Chondrocyte (in vitro differentiated cells): ENCODE results near the gene PDZD2. TPM values are rescaled to one million over a fixed set of nuclear protein-coding genes. Genes with fewer than 3 reads are reported as not detected.

Experiments used
- DNase-seq: peaks from one replicate; pipeline ENCODE4 v3.0.0; 2021; ENCODE audit warnings: mixed read lengths, low spot score
- H3K27ac Mint-ChIP-seq: one replicate; pipeline ENCODE4 v1.8.0; 2021; ENCODE audit warnings: mild to moderate bottlenecking, moderate library complexity, mixed read lengths; ENCODE audit not compliant: unreplicated experiment
- H3K27me3 Mint-ChIP-seq: 2 replicates; pipeline ENCODE4 v1.8.0; 2021; ENCODE audit warnings: low read depth, mixed read lengths
- H3K36me3 Mint-ChIP-seq: 2 replicates; pipeline ENCODE4 v1.8.0; 2021; ENCODE audit warnings: low read depth, mixed read lengths
- H3K4me1 Mint-ChIP-seq: 2 replicates; pipeline ENCODE4 v1.8.0; 2021; ENCODE audit warnings: low read depth, mild to moderate bottlenecking, mixed read lengths
- H3K4me3 Mint-ChIP-seq: one replicate; pipeline ENCODE4 v1.8.0; 2021; ENCODE audit warnings: mild to moderate bottlenecking, moderate library complexity, mixed read lengths; ENCODE audit not compliant: unreplicated experiment
- H3K9me3 Mint-ChIP-seq: 2 replicates; pipeline ENCODE4 v1.8.0; 2021; ENCODE audit warnings: low read depth, mixed read lengths
- total RNA-seq: library from RNA; stranded (reverse); gene quantifications from 3 replicates; pipeline ENCODE4 v1.2.1, GENCODE V29; 2021
- TF ChIP-seq, protein P1 (sequence below): fragments of 200-600 bp; sonication (generic); IDR thresholded peaks from 2 replicates; pipeline ENCODE4 v1.5.0; 2021; ENCODE audit warnings: antibody characterized with exemption, mild to moderate bottlenecking, moderate library complexity

The PDZD2 gene
- total RNA-seq, 1 donor from 2014 or later, result 30.9 TPM

DNA sequence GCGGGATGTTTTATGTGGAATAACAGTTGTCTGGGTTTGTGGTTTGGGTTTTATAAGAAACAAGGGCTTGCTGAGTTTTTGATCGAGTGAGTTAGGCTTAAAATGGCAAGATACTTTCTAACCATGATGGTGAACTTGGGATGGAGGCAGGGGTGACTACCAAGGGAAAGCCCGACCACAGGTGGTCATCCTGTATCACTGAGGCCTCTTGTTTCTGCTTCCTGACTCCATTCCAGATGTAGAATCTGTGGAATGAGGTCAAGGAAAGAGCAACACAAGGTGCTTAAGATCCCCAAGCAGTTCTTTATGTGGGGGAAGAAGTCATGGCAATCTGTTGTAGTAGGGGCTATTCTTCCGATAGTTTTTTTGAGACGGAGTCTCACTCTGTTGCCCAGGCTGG lies 412.9 kb downstream of the PDZD2 start:
- Mint-ChIP-seq H3K36me3 (peaks cover 13% of the 10 kb centered on the region), H3K27ac (no peak overlapping the region), H3K9me3 (peaks cover 2% of the 10 kb centered on the region), H3K4me1 (peaks cover 18% of the 10 kb centered on the region), H3K4me3 (no peak overlapping the region), H3K27me3 (no peaks in the 10 kb centered on the region)
- no peak for DNase-seq
- TF ChIP-seq, protein P1, sequence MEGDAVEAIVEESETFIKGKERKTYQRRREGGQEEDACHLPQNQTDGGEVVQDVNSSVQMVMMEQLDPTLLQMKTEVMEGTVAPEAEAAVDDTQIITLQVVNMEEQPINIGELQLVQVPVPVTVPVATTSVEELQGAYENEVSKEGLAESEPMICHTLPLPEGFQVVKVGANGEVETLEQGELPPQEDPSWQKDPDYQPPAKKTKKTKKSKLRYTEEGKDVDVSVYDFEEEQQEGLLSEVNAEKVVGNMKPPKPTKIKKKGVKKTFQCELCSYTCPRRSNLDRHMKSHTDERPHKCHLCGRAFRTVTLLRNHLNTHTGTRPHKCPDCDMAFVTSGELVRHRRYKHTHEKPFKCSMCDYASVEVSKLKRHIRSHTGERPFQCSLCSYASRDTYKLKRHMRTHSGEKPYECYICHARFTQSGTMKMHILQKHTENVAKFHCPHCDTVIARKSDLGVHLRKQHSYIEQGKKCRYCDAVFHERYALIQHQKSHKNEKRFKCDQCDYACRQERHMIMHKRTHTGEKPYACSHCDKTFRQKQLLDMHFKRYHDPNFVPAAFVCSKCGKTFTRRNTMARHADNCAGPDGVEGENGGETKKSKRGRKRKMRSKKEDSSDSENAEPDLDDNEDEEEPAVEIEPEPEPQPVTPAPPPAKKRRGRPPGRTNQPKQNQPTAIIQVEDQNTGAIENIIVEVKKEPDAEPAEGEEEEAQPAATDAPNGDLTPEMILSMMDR, result no peak

DNA sequence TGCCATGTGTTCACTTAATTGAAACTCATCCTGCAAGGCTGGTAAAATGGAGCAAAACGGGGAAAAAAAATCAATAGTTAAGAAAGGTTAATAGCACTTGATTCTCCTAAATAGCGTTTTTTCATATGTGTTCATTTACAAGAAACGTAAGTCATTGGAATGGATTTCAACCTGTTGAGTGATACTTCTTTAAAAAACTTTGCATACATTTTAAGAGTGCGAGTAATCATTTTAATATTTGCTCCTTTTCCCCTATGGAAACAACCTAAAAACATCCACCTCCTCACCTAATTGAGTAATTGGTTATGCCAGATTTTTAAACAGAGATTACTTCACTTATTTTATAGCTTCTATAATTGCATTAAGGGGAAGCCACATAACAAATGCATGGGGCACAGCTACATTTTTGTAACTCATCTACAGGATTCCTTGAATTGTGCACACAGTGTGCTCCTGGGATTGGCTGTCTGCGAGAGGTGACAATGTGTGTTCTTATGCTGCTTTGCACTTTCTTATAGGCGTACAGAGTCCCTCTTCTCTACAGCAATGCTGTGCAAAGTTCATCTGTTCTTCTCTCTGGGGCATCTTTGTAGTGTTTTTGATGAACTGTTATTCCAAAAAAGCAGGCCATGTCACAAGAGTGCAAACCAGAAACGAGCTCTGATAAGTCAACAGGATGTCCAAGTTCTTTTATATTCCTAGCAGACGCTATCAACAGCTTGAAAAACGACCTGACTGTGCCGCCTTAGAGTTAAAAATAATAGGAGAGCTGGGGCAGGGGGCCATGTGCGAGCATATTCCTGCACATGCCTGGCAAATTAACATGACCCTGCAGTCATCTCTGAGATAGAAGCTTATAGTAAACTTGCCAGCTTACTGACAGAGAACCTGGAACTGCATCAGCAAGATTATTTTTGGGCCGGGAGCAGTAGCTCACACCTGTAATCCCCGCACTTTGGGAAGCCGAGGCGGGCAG lies 417.2 kb downstream of the PDZD2 start:
- Mint-ChIP-seq H3K27ac (no peak overlapping the region), H3K36me3 (peaks cover 22% of the 10 kb centered on the region), H3K9me3 (no peaks in the 10 kb centered on the region), H3K4me1 (peaks cover 26% of the 10 kb centered on the region), H3K4me3 (no peak overlapping the region), H3K27me3 (no peaks in the 10 kb centered on the region)
- TF ChIP-seq, protein P1, result no peak
- DNase-seq, result no peak

DNA sequence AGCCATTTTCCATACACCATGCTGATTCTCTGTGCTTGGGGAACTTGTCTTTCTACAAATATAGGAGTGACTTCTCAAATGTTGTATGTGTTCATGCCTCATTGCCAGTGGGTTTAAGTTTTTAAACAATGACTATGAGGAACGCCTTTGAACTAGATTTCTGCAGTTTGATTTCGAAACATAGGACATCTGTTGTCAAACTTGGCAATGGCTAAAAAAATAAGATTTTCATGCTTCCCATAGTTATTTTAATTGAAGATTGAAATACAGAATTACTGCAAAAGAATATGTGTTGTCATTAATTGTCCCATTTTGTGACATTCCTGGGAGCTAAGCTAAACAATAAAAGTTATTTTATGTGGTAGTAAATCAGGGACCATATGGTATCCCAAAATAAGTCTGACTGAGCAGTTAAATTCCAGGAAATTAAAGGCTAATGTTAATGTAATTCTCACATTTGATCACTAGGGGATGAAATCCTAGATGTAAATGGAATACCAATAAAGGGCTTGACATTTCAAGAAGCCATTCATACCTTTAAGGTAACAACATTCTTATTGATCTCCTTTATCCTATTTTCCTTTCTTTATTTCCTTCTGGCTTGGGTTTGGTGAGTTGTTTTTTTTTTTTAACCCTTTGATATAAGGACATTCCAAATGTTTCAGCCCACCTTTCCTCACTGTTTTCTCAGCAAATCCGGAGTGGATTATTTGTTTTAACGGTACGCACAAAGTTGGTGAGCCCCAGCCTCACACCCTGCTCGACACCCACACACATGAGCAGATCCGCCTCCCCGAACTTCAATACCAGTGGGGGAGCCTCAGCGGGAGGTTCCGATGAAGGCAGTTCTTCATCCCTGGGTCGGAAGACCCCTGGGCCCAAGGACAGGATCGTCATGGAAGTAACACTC lies 418.5 kb downstream of the PDZD2 start:
- peaks cover 20% of the 10 kb centered on the region for H3K36me3 Mint-ChIP-seq

DNA sequence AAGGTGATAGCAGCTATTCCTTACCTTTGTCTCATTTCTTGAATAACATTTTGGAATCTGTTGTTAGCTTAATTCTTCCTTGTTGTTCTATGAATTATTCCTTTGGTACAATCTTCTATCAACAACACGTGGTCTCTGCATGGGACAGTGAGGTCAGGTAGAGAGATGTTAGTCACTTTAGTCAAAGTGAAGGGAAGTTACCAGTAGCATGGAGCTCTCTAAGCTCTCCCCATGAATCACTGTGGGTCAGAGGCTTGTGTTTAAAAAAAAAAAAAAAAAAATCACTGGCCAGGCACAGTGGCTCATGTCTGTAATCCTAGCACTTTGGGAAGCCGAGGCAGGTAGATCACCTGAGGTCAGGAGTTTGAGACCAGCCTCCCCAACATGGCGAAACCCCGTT lies 419.2 kb downstream of the PDZD2 start:
- no peak overlapping the region for H3K27ac Mint-ChIP-seq
- DNase-seq, result no peak
- TF ChIP-seq, protein P1, result no peak
- no peak overlapping the region for H3K4me3 Mint-ChIP-seq
- H3K4me1 Mint-ChIP-seq, result peaks cover 20% of the 10 kb centered on the region
- H3K27me3 Mint-ChIP-seq, result no peaks in the 10 kb centered on the region
- H3K9me3 Mint-ChIP-seq, result no peaks in the 10 kb centered on the region
- H3K36me3 Mint-ChIP-seq, result peaks cover 20% of the 10 kb centered on the region

More for the DNA sequence above, 418.5 kb downstream of the PDZD2 start:
- peaks cover 20% of the 10 kb centered on the region for H3K4me1 Mint-ChIP-seq
- H3K4me3 Mint-ChIP-seq, result no peak overlapping the region
- H3K27ac Mint-ChIP-seq, result peak overlapping the region; percentile 33
- no peak for DNase-seq
- no peaks in the 10 kb centered on the region for H3K27me3 Mint-ChIP-seq
- TF ChIP-seq, protein P1, result peak; percentile 74
- no peaks in the 10 kb centered on the region for H3K9me3 Mint-ChIP-seq

DNA sequence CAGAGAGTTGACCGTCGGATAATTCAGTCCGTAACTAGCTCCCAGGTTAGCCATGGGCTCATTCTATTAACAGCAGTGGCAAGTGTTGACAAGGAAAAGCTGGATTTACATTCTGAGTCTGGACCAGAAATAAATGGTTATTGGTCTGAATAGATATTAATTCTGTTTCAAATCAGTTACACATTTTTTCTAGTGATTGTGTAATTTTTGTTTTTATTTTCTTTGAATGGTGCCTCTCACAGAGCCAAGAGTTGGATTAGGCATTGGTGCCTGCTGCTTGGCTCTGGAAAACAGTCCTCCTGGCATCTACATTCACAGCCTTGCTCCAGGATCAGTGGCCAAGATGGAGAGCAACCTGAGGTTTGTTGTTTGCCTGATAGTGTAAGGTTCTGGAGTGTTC lies 420.1 kb downstream of the PDZD2 start:
- Mint-ChIP-seq H3K27me3 (no peaks in the 10 kb centered on the region), H3K4me3 (no peak overlapping the region), H3K4me1 (peaks cover 20% of the 10 kb centered on the region), H3K27ac (no peak overlapping the region), H3K9me3 (no peaks in the 10 kb centered on the region), H3K36me3 (peaks cover 13% of the 10 kb centered on the region)
- no peak for DNase-seq
- TF ChIP-seq, protein P1, result no peak
